Endothelial cell of umbilical vein (primary cell): ENCODE results near the gene DCLK1.

Experiments used
- EZH2 ChIP-seq: IDR thresholded peaks from 2 replicates; pipeline ENCODE4 v1.6.1; 2012; ENCODE audit warnings: borderline replicate concordance, low read depth, mild to moderate bottlenecking, moderate library complexity, low read length, inconsistent platforms; ENCODE audit not compliant: severe bottlenecking
- POLR2A ChIP-seq: IDR thresholded peaks from 2 replicates; pipeline ENCODE4 v1.6.1; 2012; ENCODE audit warnings: low read depth, mild to moderate bottlenecking, control low read depth, low read length
- POLR2AphosphoS5 ChIP-seq: IDR thresholded peaks from 2 replicates; pipeline ENCODE4 v1.6.1; 2012; ENCODE audit warnings: low read depth, mild to moderate bottlenecking, control low read depth, low read length, moderate library complexity; ENCODE audit not compliant: insufficient read depth
- TF ChIP-seq, protein P1 (sequence below), 2 donors: IDR thresholded peaks; 1 replicate in 1 of 2; 2 replicates in 1 of 2; pipeline ENCODE4 v1.5.1; 2011; ENCODE audit warnings: low read length in 2 of 2, mild to moderate bottlenecking in 2 of 2, moderate library complexity in 2 of 2, control low read depth in 1 of 2, inconsistent platforms in 1 of 2, low read depth in 1 of 2; ENCODE audit not compliant: insufficient read depth in 1 of 2; ENCODE audit errors: extremely low read depth in 1 of 2

GRCh38 chr13:36166046-36166445 is 34.9 kb upstream of the DCLK1 start:
- TF ChIP-seq POLR2A = no peak
- TF ChIP-seq EZH2 = no peak
- TF ChIP-seq, protein P1, sequence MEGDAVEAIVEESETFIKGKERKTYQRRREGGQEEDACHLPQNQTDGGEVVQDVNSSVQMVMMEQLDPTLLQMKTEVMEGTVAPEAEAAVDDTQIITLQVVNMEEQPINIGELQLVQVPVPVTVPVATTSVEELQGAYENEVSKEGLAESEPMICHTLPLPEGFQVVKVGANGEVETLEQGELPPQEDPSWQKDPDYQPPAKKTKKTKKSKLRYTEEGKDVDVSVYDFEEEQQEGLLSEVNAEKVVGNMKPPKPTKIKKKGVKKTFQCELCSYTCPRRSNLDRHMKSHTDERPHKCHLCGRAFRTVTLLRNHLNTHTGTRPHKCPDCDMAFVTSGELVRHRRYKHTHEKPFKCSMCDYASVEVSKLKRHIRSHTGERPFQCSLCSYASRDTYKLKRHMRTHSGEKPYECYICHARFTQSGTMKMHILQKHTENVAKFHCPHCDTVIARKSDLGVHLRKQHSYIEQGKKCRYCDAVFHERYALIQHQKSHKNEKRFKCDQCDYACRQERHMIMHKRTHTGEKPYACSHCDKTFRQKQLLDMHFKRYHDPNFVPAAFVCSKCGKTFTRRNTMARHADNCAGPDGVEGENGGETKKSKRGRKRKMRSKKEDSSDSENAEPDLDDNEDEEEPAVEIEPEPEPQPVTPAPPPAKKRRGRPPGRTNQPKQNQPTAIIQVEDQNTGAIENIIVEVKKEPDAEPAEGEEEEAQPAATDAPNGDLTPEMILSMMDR (IDR thresholded peaks at IDR 0.05; ENCODE audit: extremely low read depth in 1 of 2, insufficient read depth in 1 of 2, low read depth in 1 of 2, low read length in 2 of 2) = no peak
- no peak for TF ChIP-seq POLR2AphosphoS5
